ENCODE results near the gene SLC35F3.

- TF ChIP-seq, protein P1, sequence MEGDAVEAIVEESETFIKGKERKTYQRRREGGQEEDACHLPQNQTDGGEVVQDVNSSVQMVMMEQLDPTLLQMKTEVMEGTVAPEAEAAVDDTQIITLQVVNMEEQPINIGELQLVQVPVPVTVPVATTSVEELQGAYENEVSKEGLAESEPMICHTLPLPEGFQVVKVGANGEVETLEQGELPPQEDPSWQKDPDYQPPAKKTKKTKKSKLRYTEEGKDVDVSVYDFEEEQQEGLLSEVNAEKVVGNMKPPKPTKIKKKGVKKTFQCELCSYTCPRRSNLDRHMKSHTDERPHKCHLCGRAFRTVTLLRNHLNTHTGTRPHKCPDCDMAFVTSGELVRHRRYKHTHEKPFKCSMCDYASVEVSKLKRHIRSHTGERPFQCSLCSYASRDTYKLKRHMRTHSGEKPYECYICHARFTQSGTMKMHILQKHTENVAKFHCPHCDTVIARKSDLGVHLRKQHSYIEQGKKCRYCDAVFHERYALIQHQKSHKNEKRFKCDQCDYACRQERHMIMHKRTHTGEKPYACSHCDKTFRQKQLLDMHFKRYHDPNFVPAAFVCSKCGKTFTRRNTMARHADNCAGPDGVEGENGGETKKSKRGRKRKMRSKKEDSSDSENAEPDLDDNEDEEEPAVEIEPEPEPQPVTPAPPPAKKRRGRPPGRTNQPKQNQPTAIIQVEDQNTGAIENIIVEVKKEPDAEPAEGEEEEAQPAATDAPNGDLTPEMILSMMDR (IDR thresholded peaks at IDR 0.05; ENCODE audit: low read depth, low read length, missing input control), result no peak
- TF ChIP-seq EGR1 (IDR thresholded peaks at IDR 0.05; ENCODE audit: low read depth in 2 of 2) (no peak), JUND (IDR thresholded peaks at IDR 0.05) (no peak), YY1 (IDR thresholded peaks at IDR 0.05) (no peak), RAD21 (IDR thresholded peaks at IDR 0.05) (no peak), GABPA (IDR thresholded peaks at IDR 0.05 in 1 of 2, conservative IDR thresholded peaks at IDR 0.05 in 1 of 2) (no peak)
- TF ChIP-seq, protein P2, sequence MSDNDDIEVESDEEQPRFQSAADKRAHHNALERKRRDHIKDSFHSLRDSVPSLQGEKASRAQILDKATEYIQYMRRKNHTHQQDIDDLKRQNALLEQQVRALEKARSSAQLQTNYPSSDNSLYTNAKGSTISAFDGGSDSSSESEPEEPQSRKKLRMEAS (IDR thresholded peaks at IDR 0.05), result no peak
These were observed 327.4 kb downstream of the SLC35F3 start for GRCh38 chr1:234231893-234232276.
